Endothelial cell (in vitro differentiated cells): Measurements from ENCODE around the gene ELOVL5. TPM values are rescaled to one million over a fixed set of nuclear protein-coding genes. Genes with fewer than 3 reads are reported as not detected.

Experiments used
- DNase-seq: peaks from one replicate; pipeline ENCODE4 v3.0.0; 2021; ENCODE audit warnings: low spot score
- H3K27ac Mint-ChIP-seq: one replicate; pipeline ENCODE4 v1.8.0; 2021; ENCODE audit warnings: mixed read lengths, inconsistent platforms; ENCODE audit not compliant: unreplicated experiment
- H3K27me3 Mint-ChIP-seq: one replicate; pipeline ENCODE4 v1.8.0; 2021; ENCODE audit warnings: mild to moderate bottlenecking, moderate library complexity, mixed read lengths, inconsistent platforms; ENCODE audit not compliant: unreplicated experiment
- H3K36me3 Mint-ChIP-seq: one replicate; pipeline ENCODE4 v1.8.0; 2021; ENCODE audit warnings: mild to moderate bottlenecking, low read depth, mixed read lengths, inconsistent platforms; ENCODE audit not compliant: unreplicated experiment
- H3K4me1 Mint-ChIP-seq: one replicate; pipeline ENCODE4 v1.8.0; 2021; ENCODE audit warnings: mild to moderate bottlenecking, mixed read lengths, inconsistent platforms; ENCODE audit not compliant: unreplicated experiment
- H3K4me3 Mint-ChIP-seq: one replicate; pipeline ENCODE4 v1.8.0; 2021; ENCODE audit warnings: mild to moderate bottlenecking, mixed read lengths, inconsistent platforms; ENCODE audit not compliant: unreplicated experiment
- H3K9me3 Mint-ChIP-seq: one replicate; pipeline ENCODE4 v1.8.0; 2021; ENCODE audit warnings: mixed read lengths, inconsistent platforms; ENCODE audit not compliant: unreplicated experiment
- total RNA-seq: library from RNA; stranded (reverse); fragmentation: NEBNext Ultra II Directional; extraction: Animal tissue kit (Norgen Biotek cat#: 25700); gene quantifications from one replicate; pipeline ENCODE4 v1.2.1, GENCODE V29; 2021; ENCODE audit not compliant: unreplicated experiment
- TF ChIP-seq, protein P1 (sequence below): fragments of 200-600 bp; sonication (generic); IDR thresholded peaks from one replicate; pipeline ENCODE4 v1.5.0; 2021; ENCODE audit warnings: antibody characterized with exemption; ENCODE audit not compliant: unreplicated experiment

Gene ELOVL5
- total RNA-seq, 1 donor from 2014 or later = 163 TPM

DNA sequence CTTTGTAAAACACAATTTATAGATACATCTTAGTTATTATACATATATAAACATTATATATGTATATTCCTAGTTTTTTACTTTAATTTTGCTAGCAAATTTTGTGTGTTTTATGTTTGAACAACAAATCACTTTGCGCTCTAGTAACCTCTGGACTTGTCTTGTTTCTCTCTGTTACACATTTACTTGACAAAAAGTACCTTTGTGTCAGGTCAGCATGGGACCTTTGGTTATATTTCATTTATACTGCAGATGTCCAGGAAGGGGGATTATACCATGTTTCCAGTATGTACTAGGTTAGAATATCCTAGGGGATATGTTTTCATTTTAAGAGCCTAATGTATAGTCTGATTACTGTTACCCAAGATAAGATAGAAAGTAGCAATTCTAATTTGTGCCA, 28.5 kb upstream of the ELOVL5 start:
- Mint-ChIP-seq H3K36me3 (no peaks in the 10 kb centered on the region), H3K27ac (no peak overlapping the region), H3K4me3 (no peak overlapping the region), H3K9me3 (no peaks in the 10 kb centered on the region), H3K4me1 (no peaks in the 10 kb centered on the region), H3K27me3 (no peaks in the 10 kb centered on the region)
- DNase-seq = no peak
- TF ChIP-seq, protein P1, sequence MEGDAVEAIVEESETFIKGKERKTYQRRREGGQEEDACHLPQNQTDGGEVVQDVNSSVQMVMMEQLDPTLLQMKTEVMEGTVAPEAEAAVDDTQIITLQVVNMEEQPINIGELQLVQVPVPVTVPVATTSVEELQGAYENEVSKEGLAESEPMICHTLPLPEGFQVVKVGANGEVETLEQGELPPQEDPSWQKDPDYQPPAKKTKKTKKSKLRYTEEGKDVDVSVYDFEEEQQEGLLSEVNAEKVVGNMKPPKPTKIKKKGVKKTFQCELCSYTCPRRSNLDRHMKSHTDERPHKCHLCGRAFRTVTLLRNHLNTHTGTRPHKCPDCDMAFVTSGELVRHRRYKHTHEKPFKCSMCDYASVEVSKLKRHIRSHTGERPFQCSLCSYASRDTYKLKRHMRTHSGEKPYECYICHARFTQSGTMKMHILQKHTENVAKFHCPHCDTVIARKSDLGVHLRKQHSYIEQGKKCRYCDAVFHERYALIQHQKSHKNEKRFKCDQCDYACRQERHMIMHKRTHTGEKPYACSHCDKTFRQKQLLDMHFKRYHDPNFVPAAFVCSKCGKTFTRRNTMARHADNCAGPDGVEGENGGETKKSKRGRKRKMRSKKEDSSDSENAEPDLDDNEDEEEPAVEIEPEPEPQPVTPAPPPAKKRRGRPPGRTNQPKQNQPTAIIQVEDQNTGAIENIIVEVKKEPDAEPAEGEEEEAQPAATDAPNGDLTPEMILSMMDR = no peak

GRCh38 chr6:53376661-53377226, 28.0 kb upstream of the ELOVL5 start:
- H3K27ac Mint-ChIP-seq = no peak overlapping the region
- no peaks in the 10 kb centered on the region for H3K9me3 Mint-ChIP-seq
- H3K4me3 Mint-ChIP-seq = no peak overlapping the region
- TF ChIP-seq, protein P1 = no peak
- DNase-seq = no peak
- H3K4me1 Mint-ChIP-seq = no peaks in the 10 kb centered on the region
- H3K27me3 Mint-ChIP-seq = no peaks in the 10 kb centered on the region
- H3K36me3 Mint-ChIP-seq = no peaks in the 10 kb centered on the region

DNA sequence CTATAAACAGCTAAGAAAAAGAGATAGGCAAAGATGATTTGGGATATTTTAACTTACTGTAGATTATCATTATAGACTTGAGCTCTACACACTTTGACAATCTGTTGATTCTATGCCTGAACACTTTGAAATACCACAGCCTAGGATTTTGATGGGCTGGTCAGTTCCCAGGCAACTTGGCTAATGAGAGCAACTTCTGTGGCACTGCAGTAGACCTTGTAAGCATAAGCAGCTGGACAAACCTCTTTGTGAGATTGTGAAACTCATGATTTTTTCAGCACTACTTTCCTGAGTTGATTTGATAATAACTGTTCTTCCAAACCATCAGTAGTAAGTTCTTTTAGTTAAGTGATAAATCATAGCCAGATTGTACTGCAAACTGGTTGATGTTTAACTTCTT, 27.1 kb upstream of the ELOVL5 start:
- Mint-ChIP-seq H3K4me3 (no peak overlapping the region), H3K9me3 (no peaks in the 10 kb centered on the region), H3K27ac (no peak overlapping the region), H3K4me1 (no peaks in the 10 kb centered on the region), H3K36me3 (no peaks in the 10 kb centered on the region), H3K27me3 (no peaks in the 10 kb centered on the region)
- TF ChIP-seq, protein P1 = no peak
- no peak for DNase-seq

GRCh38 chr6:53373638-53374037, 24.9 kb upstream of the ELOVL5 start:
- no peaks in the 10 kb centered on the region for H3K36me3 Mint-ChIP-seq
- H3K27ac Mint-ChIP-seq = no peak overlapping the region
- H3K4me3 Mint-ChIP-seq = no peak overlapping the region
- H3K27me3 Mint-ChIP-seq = no peaks in the 10 kb centered on the region
- no peaks in the 10 kb centered on the region for H3K9me3 Mint-ChIP-seq
- no peaks in the 10 kb centered on the region for H3K4me1 Mint-ChIP-seq
- DNase-seq = no peak
- TF ChIP-seq, protein P1 = no peak

GRCh38 chr6:53369876-53370515, 21.2 kb upstream of the ELOVL5 start:
- H3K36me3 Mint-ChIP-seq = no peaks in the 10 kb centered on the region
- TF ChIP-seq, protein P1 = no peak
- H3K27ac Mint-ChIP-seq = no peak overlapping the region
- no peaks in the 10 kb centered on the region for H3K27me3 Mint-ChIP-seq
- H3K4me1 Mint-ChIP-seq = no peaks in the 10 kb centered on the region
- no peak overlapping the region for H3K4me3 Mint-ChIP-seq
- H3K9me3 Mint-ChIP-seq = no peaks in the 10 kb centered on the region
- DNase-seq = no peak
